ENCODE measurements around the gene DGCR8.

Gene DGCR8

GRCh38 chr22:20107951-20108756, 28.1 kb downstream of the DGCR8 start:
- no peak overlapping the region for H3K4me3 ChIP-seq (replicated peaks in 1 of 2; ENCODE audit: low read depth in 2 of 2, low read length in 2 of 2)
- DNase-seq (ENCODE audit: low read depth in 2 of 2): no peak
- no peak for TF ChIP-seq CTCF (IDR thresholded peaks at IDR 0.05; ENCODE audit: low read depth, low read length)

DNA sequence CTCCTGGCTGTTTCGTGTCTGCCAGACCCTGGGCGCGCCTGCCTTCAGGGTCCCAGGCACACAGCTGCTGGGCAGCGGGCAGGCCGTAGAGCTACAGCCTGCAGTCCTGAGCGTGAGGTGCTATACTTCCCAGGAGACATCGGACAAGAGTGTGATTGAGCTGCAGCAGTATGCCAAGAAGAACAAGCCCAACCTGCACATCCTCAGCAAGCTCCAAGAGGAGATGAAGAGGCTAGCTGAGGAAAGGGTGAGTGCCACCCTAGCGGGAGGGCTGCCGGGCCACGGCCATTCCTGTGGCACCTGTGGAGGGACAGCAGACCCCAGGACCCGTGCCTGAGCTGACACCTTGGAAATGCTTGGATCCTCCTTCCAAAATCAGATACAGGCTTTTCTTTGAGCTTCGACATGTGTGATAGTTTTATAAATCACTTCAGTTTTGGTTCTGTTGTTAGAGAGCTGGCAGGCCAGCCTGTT, 28.8 kb downstream of the DGCR8 start:
- H3K4me3 ChIP-seq (replicated peaks in 1 of 2; ENCODE audit: low read depth in 2 of 2, low read length in 2 of 2): no peak overlapping the region
- DNase-seq (ENCODE audit: low read depth in 2 of 2): no peak
- no peak for TF ChIP-seq CTCF (IDR thresholded peaks at IDR 0.05; ENCODE audit: low read depth, low read length)

GRCh38 chr22:20109411-20110358, 29.6 kb downstream of the DGCR8 start:
- DNase-seq (ENCODE audit: low read depth in 2 of 2): no peak

DNA sequence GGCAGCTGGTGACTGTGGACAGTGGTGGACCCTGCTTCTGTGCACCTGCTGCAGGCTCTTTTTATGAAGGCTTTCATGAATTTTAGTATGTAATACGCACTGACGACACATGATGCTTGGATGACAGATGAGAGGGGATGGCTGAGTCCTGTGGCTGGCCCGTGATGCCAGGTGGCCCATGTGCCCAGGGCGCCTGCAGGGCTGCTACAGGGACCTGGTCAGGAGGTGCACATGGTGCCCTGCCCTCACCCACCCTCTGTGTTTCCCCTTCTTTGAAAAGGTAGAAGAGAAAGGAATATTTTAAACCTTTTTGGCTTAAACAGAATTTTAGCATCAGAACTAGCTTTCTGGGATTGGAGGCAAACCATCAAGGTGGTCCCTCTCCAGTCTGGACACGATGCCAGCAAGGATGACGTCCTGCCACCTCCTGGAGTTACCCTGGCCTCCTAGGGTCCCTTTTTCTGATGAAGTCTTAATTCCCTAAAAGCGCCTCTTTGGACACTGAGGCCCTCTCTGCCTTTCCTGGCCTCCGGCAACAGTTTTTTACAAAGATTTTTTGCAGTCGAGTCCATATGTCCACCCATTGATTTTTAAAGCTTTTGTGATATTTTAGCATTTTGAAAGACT, 30.4 kb downstream of the DGCR8 start:
- no peak for DNase-seq (ENCODE audit: low read depth in 2 of 2)
- H3K4me3 ChIP-seq (replicated peaks in 1 of 2; ENCODE audit: low read depth in 2 of 2, low read length in 2 of 2): no peak overlapping the region
- no peak for TF ChIP-seq CTCF (IDR thresholded peaks at IDR 0.05; ENCODE audit: low read depth, low read length)

More at GRCh38 chr22:20109411-20110358, 29.6 kb downstream of the DGCR8 start:
- no peak overlapping the region for H3K4me3 ChIP-seq (replicated peaks in 1 of 2; ENCODE audit: low read depth in 2 of 2, low read length in 2 of 2)
- TF ChIP-seq CTCF (IDR thresholded peaks at IDR 0.05; ENCODE audit: low read depth, low read length): no peak

DNA sequence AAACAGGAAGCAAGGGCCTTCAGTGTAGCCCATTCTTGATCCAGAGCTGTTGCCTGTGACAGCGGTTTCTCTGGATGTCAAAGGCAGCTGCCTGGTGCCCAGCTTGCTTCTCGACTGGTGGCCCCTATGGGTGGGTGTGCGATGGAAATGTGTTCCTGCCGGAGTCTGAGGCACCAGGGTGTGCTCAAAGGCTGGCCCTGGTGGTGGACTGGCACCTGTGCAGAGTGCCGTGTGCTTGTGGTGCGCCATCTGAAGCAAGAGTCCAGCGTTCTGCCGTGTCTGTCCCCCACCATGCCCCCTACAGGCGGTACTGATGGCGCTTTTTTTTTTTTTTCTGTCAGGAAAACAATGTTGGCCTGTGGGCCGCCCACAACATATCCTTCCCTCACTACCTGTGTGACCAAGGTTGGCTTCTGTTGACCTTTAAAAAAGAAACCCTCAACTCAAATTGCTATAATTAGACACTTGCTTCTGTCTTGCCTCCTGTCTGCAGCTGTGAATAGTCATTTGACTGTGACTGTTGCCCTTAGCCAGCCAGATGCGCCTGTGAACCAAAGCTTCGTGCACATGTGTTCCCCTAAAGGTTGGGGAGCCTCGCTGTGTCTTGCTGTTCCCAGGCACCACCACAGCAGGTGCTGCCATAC, 31.1 kb downstream of the DGCR8 start:
- no peak overlapping the region for H3K4me3 ChIP-seq (replicated peaks in 1 of 2; ENCODE audit: low read depth in 2 of 2, low read length in 2 of 2)
- peak; percentile 46 for TF ChIP-seq CTCF (IDR thresholded peaks at IDR 0.05; ENCODE audit: low read depth, low read length)
- peak; percentile 30 to 42 for DNase-seq (ENCODE audit: low read depth in 2 of 2)
